ENCODE data around the gene NSG1. TPM values are rescaled to one million over a fixed set of nuclear protein-coding genes. Genes with fewer than 3 reads are reported as not detected.

The NSG1 gene
- total RNA-seq, 1 donor from 2014 or later = not detected

DNA sequence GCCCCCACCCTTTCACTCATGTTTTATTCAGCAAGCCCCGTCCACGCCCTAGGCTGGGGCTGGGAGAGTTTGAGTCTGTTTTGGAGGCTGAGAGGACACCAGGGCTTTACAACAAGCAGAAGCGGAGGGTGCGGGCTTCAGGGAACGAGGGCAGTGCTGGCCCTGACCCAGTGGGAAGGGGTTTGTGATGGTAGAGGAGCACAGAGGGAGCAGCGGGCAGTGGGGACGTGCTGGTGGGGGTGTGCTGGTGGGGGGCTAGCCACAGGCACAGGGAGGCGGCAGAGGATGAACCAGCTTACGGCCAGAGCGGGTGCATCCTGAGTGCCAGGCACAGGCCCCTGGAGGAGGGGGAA lies 26.4 kb downstream of the NSG1 start:
- H3K9me3 Mint-ChIP-seq (ENCODE audit: unreplicated experiment) = no peaks in the 10 kb centered on the region

DNA sequence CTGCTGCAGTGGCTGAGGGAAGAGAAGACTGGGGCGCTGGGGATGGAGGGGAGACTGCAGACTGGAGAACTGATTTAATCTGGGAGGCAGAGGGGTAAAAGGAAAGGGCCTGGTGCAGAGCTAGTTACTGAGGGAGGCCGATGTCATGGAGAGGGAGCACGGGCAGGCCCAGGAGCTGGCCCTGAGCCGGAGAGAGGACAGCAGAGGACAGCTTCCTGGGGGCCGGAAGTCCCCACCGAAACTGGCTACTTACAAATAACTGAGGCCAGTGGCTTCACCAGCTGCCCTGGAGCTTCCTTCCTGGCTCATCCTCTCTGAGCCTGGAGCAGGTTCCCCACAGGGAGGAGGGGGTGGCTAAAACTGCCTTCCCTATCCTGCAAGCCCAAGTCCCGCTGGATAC lies 26.9 kb downstream of the NSG1 start:
- Mint-ChIP-seq H3K36me3 (ENCODE audit: unreplicated experiment) (peaks cover 8% of the 10 kb centered on the region), H3K27me3 (ENCODE audit: unreplicated experiment) (no peaks in the 10 kb centered on the region), H3K27ac (ENCODE audit: unreplicated experiment) (no peak overlapping the region)

More for the DNA sequence above, 26.4 kb downstream of the NSG1 start:
- Mint-ChIP-seq H3K4me3 (ENCODE audit: unreplicated experiment) (no peak overlapping the region), H3K36me3 (ENCODE audit: unreplicated experiment) (peaks cover 4% of the 10 kb centered on the region), H3K4me1 (ENCODE audit: unreplicated experiment) (no peaks in the 10 kb centered on the region), H3K27me3 (ENCODE audit: unreplicated experiment) (no peaks in the 10 kb centered on the region), H3K27ac (ENCODE audit: unreplicated experiment) (no peak overlapping the region)
- DNase-seq (ENCODE audit: extremely low spot score, unreplicated experiment) = no peak
- TF ChIP-seq, protein P1, sequence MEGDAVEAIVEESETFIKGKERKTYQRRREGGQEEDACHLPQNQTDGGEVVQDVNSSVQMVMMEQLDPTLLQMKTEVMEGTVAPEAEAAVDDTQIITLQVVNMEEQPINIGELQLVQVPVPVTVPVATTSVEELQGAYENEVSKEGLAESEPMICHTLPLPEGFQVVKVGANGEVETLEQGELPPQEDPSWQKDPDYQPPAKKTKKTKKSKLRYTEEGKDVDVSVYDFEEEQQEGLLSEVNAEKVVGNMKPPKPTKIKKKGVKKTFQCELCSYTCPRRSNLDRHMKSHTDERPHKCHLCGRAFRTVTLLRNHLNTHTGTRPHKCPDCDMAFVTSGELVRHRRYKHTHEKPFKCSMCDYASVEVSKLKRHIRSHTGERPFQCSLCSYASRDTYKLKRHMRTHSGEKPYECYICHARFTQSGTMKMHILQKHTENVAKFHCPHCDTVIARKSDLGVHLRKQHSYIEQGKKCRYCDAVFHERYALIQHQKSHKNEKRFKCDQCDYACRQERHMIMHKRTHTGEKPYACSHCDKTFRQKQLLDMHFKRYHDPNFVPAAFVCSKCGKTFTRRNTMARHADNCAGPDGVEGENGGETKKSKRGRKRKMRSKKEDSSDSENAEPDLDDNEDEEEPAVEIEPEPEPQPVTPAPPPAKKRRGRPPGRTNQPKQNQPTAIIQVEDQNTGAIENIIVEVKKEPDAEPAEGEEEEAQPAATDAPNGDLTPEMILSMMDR (IDR thresholded peaks at IDR 0.05) = no peak

DNA sequence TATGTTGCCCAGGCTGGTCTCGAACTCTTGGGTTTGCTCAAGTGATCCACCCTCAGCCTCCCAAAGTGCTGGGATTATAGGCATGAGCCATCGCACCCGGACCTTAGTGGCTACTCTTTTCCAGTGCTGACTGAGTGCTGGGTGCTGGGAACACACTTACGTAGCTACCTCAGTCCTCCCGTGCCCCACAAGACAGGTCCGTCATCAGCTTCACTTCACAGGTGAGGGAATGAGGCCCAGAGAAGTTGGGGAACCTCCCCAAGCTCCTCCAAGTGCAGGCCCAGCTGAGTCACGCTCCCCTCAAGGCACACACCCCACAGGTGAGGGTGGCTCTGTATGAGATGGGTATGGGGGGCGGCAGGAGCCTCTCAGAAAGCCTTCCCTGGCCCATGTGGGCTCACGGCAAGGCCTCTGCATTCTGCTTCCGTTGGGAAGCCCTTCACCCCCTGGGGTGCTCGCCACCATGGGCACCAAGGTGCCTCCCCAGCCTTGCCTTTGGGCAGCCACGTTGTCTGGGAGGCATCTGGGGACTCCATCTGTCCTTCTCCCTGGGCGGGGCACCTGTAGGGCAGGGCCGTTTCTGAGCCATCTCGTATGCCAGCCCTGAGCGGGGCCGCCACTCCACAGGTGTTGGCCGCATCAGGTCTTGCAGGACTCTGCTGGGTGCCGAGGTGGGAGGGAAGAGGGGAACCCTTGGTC lies 28.4 kb downstream of the NSG1 start:
- TF ChIP-seq, protein P1 (IDR thresholded peaks at IDR 0.05) = no peak
- no peaks in the 10 kb centered on the region for H3K4me1 Mint-ChIP-seq (ENCODE audit: unreplicated experiment)
- no peak overlapping the region for H3K4me3 Mint-ChIP-seq (ENCODE audit: unreplicated experiment)
- no peak overlapping the region for H3K27ac Mint-ChIP-seq (ENCODE audit: unreplicated experiment)
- peaks cover 12% of the 10 kb centered on the region for H3K36me3 Mint-ChIP-seq (ENCODE audit: unreplicated experiment)
- no peak for DNase-seq (ENCODE audit: extremely low spot score, unreplicated experiment)
- no peaks in the 10 kb centered on the region for H3K27me3 Mint-ChIP-seq (ENCODE audit: unreplicated experiment)
- no peaks in the 10 kb centered on the region for H3K9me3 Mint-ChIP-seq (ENCODE audit: unreplicated experiment)

More for the DNA sequence above, 26.9 kb downstream of the NSG1 start:
- no peak for DNase-seq (ENCODE audit: extremely low spot score, unreplicated experiment)
- H3K4me3 Mint-ChIP-seq (ENCODE audit: unreplicated experiment) = no peak overlapping the region
- no peaks in the 10 kb centered on the region for H3K9me3 Mint-ChIP-seq (ENCODE audit: unreplicated experiment)
- H3K4me1 Mint-ChIP-seq (ENCODE audit: unreplicated experiment) = no peaks in the 10 kb centered on the region
- TF ChIP-seq, protein P1 (IDR thresholded peaks at IDR 0.05) = no peak

DNA sequence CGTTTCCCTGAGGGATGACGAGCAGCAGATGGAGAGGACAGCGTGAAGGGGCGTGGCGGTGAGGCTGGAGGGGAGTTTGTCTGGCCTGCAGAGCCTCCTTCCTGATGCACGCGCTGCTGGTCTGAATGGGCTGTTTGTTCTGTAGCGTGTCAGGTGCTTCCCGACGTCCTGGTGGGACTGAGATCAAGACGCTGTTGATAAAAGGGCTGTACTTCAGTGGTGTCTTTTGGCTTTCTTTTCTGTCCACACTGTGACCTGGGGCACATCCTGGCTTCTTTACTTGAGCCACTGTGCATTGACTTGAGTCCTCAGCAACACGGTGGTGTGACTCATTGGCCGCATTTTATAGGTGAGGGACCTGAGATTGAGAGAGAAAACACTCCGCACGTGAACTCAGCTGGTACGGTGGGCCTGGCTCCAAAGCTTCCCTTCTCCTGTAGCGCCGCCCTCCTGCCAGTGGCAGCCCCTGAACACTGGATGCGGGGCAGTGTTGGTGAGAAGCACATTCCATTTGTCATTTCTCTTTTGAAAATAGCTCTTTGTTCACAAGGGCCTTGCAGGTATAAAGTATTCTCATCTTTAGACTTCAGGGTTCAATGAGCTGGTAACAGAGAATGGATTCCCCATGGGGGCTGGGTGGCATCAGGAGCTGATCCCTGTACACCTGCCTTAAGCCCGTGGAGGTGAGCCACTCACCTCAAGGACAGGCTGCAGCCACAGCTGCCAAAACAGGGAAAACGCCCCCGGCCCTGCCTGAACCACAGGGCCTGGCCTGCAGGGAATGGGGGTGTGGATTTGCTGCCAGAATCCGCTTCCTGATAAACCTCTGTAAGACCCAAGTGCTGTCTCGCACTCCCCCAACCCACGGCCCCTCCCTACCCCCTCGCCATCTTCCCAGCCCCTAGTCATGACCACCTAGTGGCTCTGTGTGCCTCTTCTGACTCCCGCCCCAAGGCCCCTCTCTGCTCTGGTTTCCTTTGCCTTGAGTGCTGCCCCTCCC lies 29.2 kb downstream of the NSG1 start:
- H3K27me3 Mint-ChIP-seq (ENCODE audit: unreplicated experiment) = no peaks in the 10 kb centered on the region
- H3K36me3 Mint-ChIP-seq (ENCODE audit: unreplicated experiment) = peaks cover 17% of the 10 kb centered on the region
- H3K27ac Mint-ChIP-seq (ENCODE audit: unreplicated experiment) = no peak overlapping the region
- TF ChIP-seq, protein P1 (IDR thresholded peaks at IDR 0.05) = no peak
- no peaks in the 10 kb centered on the region for H3K4me1 Mint-ChIP-seq (ENCODE audit: unreplicated experiment)
- H3K9me3 Mint-ChIP-seq (ENCODE audit: unreplicated experiment) = no peaks in the 10 kb centered on the region
- no peak for DNase-seq (ENCODE audit: extremely low spot score, unreplicated experiment)
- H3K4me3 Mint-ChIP-seq (ENCODE audit: unreplicated experiment) = no peak overlapping the region

DNA sequence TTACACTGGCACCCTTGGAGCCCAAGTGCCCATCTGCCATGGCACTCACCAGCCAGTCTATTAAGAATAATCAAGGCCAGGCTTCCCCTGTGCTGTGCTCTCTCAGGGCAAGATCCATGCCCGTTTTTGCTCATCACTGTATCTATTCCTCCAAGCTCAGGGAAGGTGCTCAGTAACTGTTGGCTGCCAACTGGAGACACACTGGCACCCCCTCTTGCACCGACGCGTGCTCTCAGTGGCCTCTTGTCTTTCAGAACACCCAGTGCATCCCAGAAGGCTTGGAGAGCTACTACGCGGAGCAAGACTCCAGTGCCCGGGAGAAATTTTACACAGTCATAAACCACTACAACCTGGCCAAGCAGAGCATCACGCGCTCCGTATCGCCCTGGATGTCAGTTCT lies 30.1 kb downstream of the NSG1 start:
- Mint-ChIP-seq H3K4me3 (ENCODE audit: unreplicated experiment) (no peak overlapping the region), H3K27ac (ENCODE audit: unreplicated experiment) (no peak overlapping the region), H3K27me3 (ENCODE audit: unreplicated experiment) (no peaks in the 10 kb centered on the region), H3K4me1 (ENCODE audit: unreplicated experiment) (no peaks in the 10 kb centered on the region), H3K9me3 (ENCODE audit: unreplicated experiment) (no peaks in the 10 kb centered on the region), H3K36me3 (ENCODE audit: unreplicated experiment) (peaks cover 22% of the 10 kb centered on the region)
- no peak for DNase-seq (ENCODE audit: extremely low spot score, unreplicated experiment)
- TF ChIP-seq, protein P1 (IDR thresholded peaks at IDR 0.05) = no peak

Measured in osteocyte (in vitro differentiated cells).